B cell (primary cell): ENCODE results near the gene DNAAF1.

ENCODE experiments used
- EZH2 ChIP-seq: IDR thresholded peaks from 2 replicates; pipeline ENCODE4 v1.6.1; 2012; ENCODE audit warnings: borderline replicate concordance, low read depth, mild to moderate bottlenecking, moderate library complexity, low read length; ENCODE audit not compliant: insufficient read depth, poor library complexity, severe bottlenecking
- TF ChIP-seq, protein P1 (sequence below): fragments of 200-600 bp; IDR thresholded peaks from one replicate; pipeline ENCODE4 v1.8.0; 2022; ENCODE audit warnings: antibody characterized with exemption, mild to moderate bottlenecking

DNA sequence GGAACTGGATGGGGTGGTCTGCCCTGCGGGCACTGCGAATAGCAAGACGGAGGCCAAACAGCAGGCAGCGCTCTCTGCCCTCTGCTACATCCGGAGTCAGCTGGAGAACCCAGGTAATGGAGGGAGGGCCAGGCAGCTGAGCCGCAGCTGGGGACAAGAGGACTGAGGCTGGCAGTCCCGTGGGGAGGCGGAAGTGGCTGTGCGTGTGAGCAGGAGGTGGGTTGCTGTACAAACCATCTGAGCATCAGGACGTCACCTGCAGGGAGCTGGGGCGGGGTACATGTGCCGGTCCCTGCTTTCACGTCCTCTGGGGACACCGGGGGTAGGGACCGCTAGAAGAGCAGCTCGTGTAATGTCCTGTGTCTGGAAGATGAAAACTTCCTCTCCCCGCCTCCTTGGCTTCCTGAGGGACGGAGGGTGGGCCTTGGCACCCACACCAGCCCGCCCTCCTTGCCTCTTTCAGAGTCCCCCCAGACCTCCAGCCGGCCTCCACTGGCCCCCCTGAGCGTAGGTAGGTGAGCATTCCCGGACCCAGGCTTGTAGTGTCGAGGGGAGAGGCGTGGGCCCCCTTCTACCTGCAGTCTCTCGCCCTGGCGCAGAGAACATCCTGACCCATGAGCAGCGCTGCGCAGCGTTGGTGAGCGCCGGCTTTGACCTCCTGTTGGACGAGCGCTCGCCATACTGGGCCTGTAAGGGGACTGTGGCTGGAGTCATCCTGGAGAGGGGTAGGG is 49.5 kb downstream of the DNAAF1 start:
- TF ChIP-seq, protein P1, sequence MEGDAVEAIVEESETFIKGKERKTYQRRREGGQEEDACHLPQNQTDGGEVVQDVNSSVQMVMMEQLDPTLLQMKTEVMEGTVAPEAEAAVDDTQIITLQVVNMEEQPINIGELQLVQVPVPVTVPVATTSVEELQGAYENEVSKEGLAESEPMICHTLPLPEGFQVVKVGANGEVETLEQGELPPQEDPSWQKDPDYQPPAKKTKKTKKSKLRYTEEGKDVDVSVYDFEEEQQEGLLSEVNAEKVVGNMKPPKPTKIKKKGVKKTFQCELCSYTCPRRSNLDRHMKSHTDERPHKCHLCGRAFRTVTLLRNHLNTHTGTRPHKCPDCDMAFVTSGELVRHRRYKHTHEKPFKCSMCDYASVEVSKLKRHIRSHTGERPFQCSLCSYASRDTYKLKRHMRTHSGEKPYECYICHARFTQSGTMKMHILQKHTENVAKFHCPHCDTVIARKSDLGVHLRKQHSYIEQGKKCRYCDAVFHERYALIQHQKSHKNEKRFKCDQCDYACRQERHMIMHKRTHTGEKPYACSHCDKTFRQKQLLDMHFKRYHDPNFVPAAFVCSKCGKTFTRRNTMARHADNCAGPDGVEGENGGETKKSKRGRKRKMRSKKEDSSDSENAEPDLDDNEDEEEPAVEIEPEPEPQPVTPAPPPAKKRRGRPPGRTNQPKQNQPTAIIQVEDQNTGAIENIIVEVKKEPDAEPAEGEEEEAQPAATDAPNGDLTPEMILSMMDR: no peak
- no peak for TF ChIP-seq EZH2
